ENCODE data around the gene ZNF524. TPM values are rescaled to one million over a fixed set of nuclear protein-coding genes. Genes with fewer than 3 reads are reported as not detected.

Gene ZNF524
- total and polyA plus RNA-seq, 7 donors = 24.5 to 49.2 (median 37.1) TPM

DNA sequence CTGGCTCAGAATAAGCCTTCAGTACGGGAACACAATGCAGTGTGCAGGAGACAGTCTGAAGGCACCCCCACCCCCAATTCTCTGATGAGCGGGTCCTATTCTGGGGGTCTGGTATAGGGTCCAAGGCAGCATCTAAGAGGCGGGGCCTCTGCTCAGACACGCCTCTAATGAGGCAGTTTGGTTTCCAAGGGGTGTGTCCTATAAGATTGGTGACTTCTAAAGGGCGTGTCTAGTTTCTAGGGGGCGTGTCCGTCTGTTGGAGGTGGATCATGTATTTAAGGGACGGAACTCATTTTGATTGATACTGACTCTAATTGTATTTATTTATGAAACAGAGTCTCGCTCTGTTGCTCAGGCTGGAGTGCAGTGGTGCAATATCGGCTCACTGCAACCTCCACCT is 9.5 kb upstream of the ZNF524 start:
- intact Hi-C loops (cut with DNase I) = no loop called here
- H3K27ac ChIP-seq = no peak overlapping the region
- TF ChIP-seq POLR2AphosphoS5 (IDR thresholded peaks at IDR 0.05) (no peak), EP300 (IDR thresholded peaks at IDR 0.05) (no peak), CTCF (IDR thresholded peaks at IDR 0.05) (no peak), POLR2A (IDR thresholded peaks at IDR 0.05) (no peak)
- H3K9me3 ChIP-seq = no peaks in the 10 kb centered on the region
- no peak overlapping the region for H3K4me3 ChIP-seq
- 46 to 83% methylated on average over 10 of the region's 10 CpGs for WGBS, 2 donors
- no peak for DNase-seq
- peaks cover 0 to 25% (median 0%) of the 10 kb centered on the region in 4 donors for H3K36me3 ChIP-seq
- H3K4me1 ChIP-seq = peaks cover 0 to 23% (median 22%) of the 10 kb centered on the region in 4 donors
- no peaks in the 10 kb centered on the region for H3K27me3 ChIP-seq

DNA sequence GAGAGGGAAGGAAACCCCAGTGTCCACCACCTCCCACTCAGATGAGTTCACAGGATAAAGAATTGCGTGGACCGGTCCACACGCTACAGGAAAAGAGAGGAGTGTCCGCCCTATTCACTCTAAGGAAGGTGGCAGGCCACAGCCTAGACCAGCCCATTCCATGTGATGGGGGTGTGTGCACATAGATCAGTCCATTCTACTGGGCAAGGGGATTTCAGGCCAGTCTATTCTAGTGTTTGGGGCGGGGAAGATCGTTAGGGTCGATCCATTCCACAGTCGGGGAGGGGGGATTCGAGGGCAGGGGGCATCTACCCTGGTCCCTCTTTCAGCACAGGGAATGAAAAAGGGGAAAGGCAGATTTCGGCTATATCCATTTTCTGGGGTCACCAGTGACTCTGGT is 8.5 kb upstream of the ZNF524 start:
- no peak for DNase-seq
- no peak overlapping the region for H3K4me3 ChIP-seq
- peaks cover 0 to 33% (median 2%) of the 10 kb centered on the region in 4 donors for H3K36me3 ChIP-seq
- H3K27me3 ChIP-seq = no peaks in the 10 kb centered on the region
- H3K9me3 ChIP-seq = no peaks in the 10 kb centered on the region
- intact Hi-C loops (cut with DNase I) = no loop called here
- H3K27ac ChIP-seq = no peak overlapping the region
- 85 to 88% methylated on average over 10 of the region's 10 CpGs for WGBS, 2 donors
- H3K4me1 ChIP-seq = peaks cover 0 to 14% (median 13%) of the 10 kb centered on the region in 4 donors
- TF ChIP-seq CTCF (IDR thresholded peaks at IDR 0.05) = no peak
- TF ChIP-seq POLR2AphosphoS5 (IDR thresholded peaks at IDR 0.05) = no peak
- no peak for TF ChIP-seq POLR2A (IDR thresholded peaks at IDR 0.05)

DNA sequence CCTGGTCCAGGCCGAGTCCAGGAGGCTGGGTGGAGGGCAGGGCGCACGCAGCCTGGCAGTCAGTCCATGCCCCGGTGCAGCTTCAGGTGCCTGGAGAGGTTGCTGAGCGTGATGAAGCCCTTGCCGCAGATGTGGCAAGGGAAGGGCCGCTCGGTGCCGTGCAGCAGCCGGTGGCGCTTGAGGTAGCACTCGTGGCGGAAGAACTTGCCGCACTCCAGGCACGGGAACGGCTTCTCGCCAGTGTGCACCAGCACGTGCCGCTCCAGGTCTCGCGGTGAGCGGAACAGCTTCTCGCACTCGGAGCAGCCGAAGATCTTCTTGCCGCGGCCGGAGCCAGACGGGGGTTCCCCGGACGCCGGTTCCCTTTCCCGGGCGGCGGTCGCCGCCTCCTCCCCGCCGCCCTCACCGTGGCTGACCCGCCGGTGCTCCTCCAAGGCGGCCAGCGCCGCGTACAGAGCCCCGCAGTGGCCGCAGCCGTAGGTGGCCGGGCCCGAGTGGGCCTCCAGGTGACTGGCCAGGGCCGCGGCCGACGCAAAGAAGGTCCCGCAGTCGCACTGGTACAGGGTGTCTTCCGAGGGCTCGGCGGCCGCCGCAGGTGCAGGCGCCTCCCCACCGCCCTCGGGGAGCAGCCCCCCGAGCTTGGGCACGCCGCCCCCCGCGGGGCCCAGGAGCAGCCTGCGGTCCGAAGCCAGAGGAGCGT is 7.5 kb upstream of the ZNF524 start:
- H3K27me3 ChIP-seq = no peaks in the 10 kb centered on the region
- intact Hi-C loops (cut with DNase I) = no loop called here
- H3K9me3 ChIP-seq = no peaks in the 10 kb centered on the region
- no peak for TF ChIP-seq POLR2A (IDR thresholded peaks at IDR 0.05)
- TF ChIP-seq EP300 (IDR thresholded peaks at IDR 0.05) = no peak
- TF ChIP-seq CTCF (IDR thresholded peaks at IDR 0.05) = no peak
- no peak for TF ChIP-seq POLR2AphosphoS5 (IDR thresholded peaks at IDR 0.05)
- peaks cover 0 to 4% (median 3%) of the 10 kb centered on the region in 4 donors for H3K4me1 ChIP-seq
- no peak for DNase-seq
- no peak overlapping the region for H3K4me3 ChIP-seq
- peaks cover 0 to 43% (median 2%) of the 10 kb centered on the region in 4 donors for H3K36me3 ChIP-seq
- no peak overlapping the region for H3K27ac ChIP-seq
- 94 to 96% methylated on average over 73 of the region's 73 CpGs for WGBS, 2 donors

DNA sequence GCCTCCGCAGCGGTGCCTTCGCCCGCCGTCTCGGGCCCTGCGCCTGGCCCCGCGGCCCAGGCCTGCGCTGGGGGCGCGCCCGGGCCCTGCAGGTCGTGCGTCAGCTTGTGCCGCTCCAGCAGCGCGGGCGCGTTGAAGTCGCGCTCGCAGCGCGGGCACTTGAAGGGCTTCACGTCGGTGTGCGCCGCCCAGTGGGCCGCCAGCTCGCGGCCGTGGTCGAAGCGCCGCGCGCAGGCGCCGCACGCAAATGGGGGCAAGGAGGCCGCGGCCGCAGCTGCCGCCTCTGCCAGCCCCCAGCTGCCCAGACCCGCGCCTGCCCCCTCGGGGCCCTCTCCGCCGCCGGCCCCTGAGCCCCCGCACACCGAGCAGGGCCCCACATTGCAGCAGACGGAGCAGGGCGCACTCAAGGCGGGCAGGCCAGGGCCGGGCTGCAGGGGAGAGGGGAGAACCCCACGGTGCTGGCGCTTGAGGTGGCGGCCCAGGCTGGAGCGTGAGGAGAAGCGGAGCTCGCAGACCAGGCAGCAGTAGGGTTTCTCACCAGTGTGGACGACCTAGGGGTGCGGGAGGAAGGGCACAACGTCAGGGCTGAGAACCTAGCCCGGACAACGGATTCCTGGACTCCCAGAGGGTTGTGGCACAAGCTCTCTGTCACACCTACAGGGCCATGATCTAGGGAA is 6.9 kb upstream of the ZNF524 start:
- H3K9me3 ChIP-seq = no peaks in the 10 kb centered on the region
- no peak overlapping the region for H3K4me3 ChIP-seq
- TF ChIP-seq POLR2A (IDR thresholded peaks at IDR 0.05) (no peak), CTCF (IDR thresholded peaks at IDR 0.05) (no peak), EP300 (IDR thresholded peaks at IDR 0.05) (no peak), POLR2AphosphoS5 (IDR thresholded peaks at IDR 0.05) (no peak)
- no peak for DNase-seq
- WGBS, 2 donors = 91 to 95% methylated on average over 68 of the region's 68 CpGs
- no peaks in the 10 kb centered on the region for H3K4me1 ChIP-seq
- peaks cover 0 to 45% (median 2%) of the 10 kb centered on the region in 4 donors for H3K36me3 ChIP-seq
- intact Hi-C loops (cut with DNase I) = no loop called here
- no peaks in the 10 kb centered on the region for H3K27me3 ChIP-seq
- H3K27ac ChIP-seq = no peak overlapping the region
